ENCODE results near the gene SLC1A2.

SLC1A2 gene

GRCh38 chr11:35257281-35257680 is 162.1 kb downstream of the SLC1A2 start:
- no peak for TF ChIP-seq CTCF (IDR thresholded peaks at IDR 0.05; ENCODE audit: low read depth, low read length)
- Histone ChIP-seq H3K4me1 (no peaks in the 10 kb centered on the region), H3K36me3 (no peaks in the 10 kb centered on the region), H3K9me3 (no peaks in the 10 kb centered on the region), H3K4me3 (ENCODE audit: low read depth, low read length) (no peak overlapping the region), H3K27me3 (no peaks in the 10 kb centered on the region)
- DNase-seq: no peak

- no peaks in the 10 kb centered on the region for H3K27me3 ChIP-seq
- H3K36me3 ChIP-seq: no peaks in the 10 kb centered on the region
- H3K4me3 ChIP-seq (ENCODE audit: low read depth, low read length): no peak overlapping the region
- no peak for DNase-seq
- no peaks in the 10 kb centered on the region for H3K9me3 ChIP-seq
- no peaks in the 10 kb centered on the region for H3K4me1 ChIP-seq
- no peak for TF ChIP-seq CTCF (IDR thresholded peaks at IDR 0.05; ENCODE audit: low read depth, low read length)
These were observed 163.1 kb downstream of the SLC1A2 start for GRCh38 chr11:35256296-35256695.

- DNase-seq: no peak
- Histone ChIP-seq H3K27me3 (no peaks in the 10 kb centered on the region), H3K4me3 (ENCODE audit: low read depth, low read length) (no peak overlapping the region), H3K4me1 (no peaks in the 10 kb centered on the region), H3K36me3 (no peaks in the 10 kb centered on the region), H3K9me3 (no peaks in the 10 kb centered on the region)
- no peak for TF ChIP-seq CTCF (IDR thresholded peaks at IDR 0.05; ENCODE audit: low read depth, low read length)
These were observed 163.8 kb downstream of the SLC1A2 start for GRCh38 chr11:35255514-35255913.

GRCh38 chr11:35253237-35253636 is 166.1 kb downstream of the SLC1A2 start:
- Histone ChIP-seq H3K36me3 (no peaks in the 10 kb centered on the region), H3K4me3 (ENCODE audit: low read depth, low read length) (no peak overlapping the region), H3K9me3 (no peaks in the 10 kb centered on the region), H3K4me1 (no peaks in the 10 kb centered on the region), H3K27me3 (no peaks in the 10 kb centered on the region)
- no peak for TF ChIP-seq CTCF (IDR thresholded peaks at IDR 0.05; ENCODE audit: low read depth, low read length)
- DNase-seq: no peak

DNA sequence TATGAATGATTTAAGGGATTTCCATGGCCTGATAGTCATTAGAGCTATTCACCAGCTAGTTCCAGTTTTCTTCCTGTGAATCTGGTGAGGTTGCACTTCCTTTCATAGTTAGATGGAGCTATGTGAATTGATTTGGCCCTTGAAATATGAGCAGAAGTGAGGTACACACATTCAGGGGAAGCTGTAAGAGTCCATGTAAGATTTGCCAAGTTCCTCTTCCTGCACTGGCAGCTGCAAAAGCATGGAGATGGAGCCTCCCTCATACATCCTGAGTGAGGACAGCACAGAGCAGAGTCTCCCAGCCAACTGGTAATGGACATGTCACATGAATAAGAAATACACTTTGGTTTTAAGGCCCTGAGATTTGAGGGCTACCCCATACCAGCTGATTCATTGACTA is 168.7 kb downstream of the SLC1A2 start:
- DNase-seq: no peak
- Histone ChIP-seq H3K27me3 (no peaks in the 10 kb centered on the region), H3K4me1 (no peaks in the 10 kb centered on the region), H3K36me3 (no peaks in the 10 kb centered on the region), H3K4me3 (ENCODE audit: low read depth, low read length) (no peak overlapping the region), H3K9me3 (no peaks in the 10 kb centered on the region)
- no peak for TF ChIP-seq CTCF (IDR thresholded peaks at IDR 0.05; ENCODE audit: low read depth, low read length)

GRCh38 chr11:35250192-35250591 is 169.2 kb downstream of the SLC1A2 start:
- Histone ChIP-seq H3K4me3 (ENCODE audit: low read depth, low read length) (no peak overlapping the region), H3K36me3 (no peaks in the 10 kb centered on the region), H3K4me1 (no peaks in the 10 kb centered on the region), H3K27me3 (no peaks in the 10 kb centered on the region), H3K9me3 (no peaks in the 10 kb centered on the region)
- no peak for DNase-seq
- no peak for TF ChIP-seq CTCF (IDR thresholded peaks at IDR 0.05; ENCODE audit: low read depth, low read length)
